ENCODE data around the gene KCNAB1.

The KCNAB1 gene

DNA sequence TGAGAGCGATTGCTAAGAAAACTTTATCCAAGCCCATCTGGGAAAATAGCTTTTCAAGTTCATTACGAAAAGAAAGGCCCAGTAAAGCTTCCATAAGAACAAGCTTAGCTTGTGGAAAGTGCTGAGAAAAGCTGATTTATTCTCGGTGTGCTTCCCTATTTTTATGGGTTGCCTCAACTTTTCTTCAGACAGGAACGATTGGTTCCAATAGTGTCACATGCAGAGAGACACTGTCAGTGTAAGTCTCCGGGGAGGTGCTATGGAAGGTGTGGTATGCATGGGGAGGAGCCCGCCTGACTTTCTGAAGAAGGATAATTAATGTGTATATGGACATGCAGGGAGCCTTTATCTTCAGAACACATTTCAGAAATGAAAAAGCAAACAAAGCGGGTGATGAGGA lies 257.3 kb downstream of the KCNAB1 start:
- DNase-seq: no peak

DNA sequence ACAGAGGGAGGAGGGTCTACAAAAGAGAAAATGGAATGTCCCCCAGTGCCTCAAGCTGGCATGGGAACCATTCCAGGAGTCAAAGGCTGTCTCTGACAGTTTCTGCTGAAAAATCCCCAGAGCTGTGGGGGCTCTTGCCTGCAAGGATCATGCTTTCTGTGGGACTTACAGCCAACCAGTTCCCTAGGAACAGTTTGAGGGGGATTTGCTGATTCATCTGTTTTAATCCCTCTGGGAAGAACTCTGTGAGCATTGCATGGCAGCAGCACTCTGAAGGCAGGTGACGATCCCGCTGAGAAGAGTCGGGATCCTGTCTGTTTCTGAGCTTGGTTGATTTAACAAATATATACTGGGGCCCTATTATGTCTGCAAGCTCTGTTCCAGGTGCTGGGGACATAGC lies 258.5 kb downstream of the KCNAB1 start:
- no peak for DNase-seq

DNA sequence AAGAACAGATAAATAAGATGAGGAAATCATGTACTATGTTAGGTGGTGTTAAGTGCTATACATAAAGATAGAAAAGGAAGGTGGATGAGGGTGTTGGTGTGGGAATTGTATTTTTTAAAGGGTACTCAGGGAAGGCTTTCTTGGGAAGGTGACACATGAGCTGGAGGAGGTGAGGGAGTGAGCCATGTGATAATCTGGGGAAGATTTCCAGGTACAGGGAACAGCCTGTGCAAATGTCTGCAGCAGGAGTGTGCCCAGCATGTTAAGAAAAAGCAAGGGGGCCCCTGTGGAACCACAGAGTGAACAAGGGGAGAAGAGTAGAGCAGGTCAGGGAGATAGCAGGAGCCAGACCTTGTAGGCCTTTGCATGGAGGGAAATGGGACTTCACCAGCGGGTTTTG lies 258.9 kb downstream of the KCNAB1 start:
- no peak for DNase-seq

DNA sequence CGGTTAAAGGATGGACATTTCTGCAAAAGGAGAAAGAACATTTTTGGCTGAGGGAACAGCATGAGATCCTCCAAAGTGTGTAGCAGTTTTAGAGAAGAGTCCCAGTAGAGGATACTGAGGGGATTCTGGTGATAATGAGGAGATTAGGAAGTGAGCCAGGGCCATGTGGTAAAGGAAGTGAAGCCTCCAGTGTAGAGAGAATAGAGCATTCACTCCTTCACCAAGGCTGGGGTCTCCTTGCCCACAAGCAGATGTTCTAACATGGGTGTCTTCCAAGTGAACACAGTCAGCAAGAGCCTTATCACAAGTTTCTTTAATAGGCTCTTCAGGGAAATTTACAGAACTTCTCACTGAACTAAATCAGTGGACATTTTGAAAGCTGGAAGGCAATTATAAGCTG lies 260.9 kb downstream of the KCNAB1 start:
- no peak for DNase-seq

DNA sequence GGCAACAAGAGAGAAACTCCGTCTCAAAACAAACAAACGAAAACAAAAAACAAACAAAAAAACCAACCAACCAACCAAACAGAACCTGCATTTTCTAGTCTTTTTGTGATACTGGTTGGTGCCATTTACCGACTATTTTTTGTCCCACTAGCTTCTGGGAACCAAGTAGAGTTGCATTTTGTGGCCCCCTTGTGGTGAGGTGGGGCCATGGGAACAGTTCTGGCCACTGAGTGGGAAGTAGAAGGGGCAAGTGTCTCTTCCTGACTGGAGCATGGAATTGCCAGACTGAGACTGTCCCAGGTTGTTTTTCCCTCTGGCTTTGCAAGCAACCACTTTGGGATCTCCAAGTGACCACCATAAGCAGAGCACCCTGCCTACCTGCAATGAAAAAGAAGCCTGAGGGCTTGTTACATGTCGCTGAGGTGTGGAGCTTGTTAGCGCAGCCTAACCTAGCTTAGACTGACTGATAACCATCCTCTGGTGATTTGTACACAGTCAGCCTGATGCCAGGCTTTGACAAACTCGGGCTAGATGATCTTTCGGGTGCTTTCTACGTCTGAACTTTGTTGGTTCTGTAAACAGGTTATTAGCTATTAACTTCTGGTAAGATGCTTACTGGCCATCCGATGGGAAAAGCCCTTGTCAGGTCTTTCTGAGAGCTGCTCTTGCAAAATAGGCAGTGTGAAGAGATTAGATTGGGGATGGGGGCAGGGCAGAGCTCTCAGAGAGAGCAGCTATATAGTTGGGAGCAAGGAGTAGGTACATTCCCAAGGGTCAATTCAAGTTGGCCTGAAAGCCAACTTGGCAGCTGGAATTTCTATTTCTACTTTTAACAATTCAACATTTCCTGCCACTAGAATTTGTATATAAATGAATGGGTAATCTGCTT lies 262.3 kb downstream of the KCNAB1 start:
- no peak for DNase-seq

DNA sequence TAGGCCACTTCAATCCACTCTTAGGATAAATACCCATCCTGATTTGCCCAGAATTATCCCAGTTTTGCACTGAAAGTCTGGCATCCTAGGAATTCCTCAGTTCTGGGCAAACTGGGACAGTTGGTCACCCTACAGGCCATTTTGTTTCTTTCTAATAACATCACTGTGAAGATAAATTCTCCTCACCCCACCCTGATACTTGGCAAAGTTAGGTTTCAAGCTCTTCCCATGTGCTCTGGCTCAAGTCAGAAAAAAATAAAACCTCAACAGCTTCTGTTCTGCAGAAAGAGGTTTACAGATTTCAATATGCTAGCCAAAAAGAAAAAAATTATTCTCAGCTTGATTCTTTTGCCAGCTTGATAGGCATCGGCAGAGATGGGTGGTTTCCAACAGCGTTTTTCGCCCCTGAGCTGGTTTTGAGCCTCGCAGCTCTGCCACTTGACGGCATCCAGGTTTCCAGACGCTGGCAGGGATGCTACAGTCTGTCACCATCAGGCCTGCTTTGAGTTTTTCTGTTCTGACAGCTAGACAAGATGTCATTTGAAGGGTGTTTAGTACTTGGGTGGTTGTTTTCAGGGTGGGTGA lies 263.2 kb downstream of the KCNAB1 start:
- no peak for DNase-seq

DNA sequence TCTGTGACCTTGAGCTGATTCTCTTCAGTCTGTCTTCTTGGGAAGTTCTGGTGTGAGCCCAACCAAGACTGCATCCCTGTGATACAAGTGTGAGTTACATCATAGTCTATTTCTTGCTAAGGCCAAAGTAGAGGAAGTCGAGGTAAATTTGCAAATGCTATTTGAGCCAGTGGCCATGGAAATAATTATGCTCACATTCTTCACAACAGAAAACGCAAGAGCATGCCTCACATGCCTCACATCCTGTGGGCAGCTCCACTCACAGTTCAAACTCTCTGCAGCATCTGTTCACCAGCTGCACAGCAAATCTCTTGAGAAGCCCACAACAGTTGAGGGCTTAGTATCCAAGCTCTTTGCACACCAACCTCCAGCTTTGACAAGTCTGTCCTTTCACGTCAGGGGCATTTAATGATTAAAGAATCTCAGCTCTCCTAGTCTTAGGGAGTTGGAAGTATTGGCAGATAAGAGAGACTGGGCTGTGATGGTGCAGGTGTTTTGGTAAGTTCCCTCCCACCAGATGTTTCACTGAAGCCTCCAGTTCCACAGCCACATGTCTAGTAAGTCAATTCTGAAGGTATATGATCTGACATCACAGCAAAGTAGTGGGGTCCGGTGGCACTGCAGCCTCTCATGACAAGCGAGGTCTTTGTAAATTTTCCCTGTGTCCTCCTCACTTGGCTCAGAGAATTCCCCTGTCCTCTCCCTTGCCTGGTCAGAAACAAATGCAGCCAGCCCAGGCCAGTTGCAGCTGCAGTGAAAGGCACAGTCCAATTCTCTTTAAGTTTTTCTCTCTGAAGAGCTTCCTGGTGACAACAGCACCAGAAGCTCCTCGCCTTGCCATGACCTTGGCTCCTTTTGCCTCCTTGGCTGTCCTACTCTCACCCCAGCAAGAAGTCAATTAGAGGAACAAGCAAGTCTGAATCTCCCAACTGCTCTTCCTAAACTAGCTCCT lies 268.4 kb downstream of the KCNAB1 start:
- DNase-seq: no peak

DNA sequence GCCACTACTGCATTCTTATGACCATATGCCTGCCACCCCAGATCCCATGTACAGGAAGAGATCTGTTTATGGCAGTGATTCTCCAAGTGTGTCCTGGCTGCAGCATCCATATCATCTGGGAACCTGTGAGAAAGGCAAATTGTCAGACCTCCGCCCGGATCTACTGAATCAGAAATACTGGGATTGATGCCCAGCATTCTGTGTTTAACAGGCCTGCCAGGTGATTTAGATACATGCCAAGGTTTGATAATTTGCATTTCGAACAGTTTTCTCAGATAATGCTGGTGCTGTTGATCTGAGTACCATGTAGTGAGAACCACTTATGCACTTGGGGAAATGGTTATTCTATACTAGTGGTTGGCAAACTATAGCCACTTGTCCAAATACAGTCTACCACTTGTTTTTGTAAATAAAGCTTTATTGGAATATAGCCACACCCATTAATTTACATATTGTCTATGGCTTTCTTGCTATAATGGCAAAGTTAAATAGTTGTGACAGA lies 269.1 kb downstream of the KCNAB1 start:
- no peak for DNase-seq

DNA sequence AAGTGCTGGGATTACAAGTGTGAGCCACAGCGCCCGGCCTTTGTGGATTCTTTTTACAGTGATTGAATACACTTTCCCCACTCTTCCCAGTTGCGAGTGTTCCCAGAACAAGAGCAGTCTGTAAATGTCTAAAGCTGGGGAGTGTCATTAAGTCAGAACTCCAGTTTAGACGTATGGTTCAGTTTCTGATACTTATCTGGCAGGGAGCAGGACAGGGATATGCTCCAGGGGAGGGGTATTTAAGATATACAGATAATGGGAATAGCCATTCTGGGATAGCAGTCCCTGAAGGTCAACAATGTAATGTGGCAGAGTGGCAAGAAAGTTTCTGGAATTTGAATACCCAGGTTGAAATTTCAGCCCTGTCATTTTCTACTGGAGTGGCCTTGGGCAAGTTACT lies 270.5 kb downstream of the KCNAB1 start:
- no peak for DNase-seq

DNA sequence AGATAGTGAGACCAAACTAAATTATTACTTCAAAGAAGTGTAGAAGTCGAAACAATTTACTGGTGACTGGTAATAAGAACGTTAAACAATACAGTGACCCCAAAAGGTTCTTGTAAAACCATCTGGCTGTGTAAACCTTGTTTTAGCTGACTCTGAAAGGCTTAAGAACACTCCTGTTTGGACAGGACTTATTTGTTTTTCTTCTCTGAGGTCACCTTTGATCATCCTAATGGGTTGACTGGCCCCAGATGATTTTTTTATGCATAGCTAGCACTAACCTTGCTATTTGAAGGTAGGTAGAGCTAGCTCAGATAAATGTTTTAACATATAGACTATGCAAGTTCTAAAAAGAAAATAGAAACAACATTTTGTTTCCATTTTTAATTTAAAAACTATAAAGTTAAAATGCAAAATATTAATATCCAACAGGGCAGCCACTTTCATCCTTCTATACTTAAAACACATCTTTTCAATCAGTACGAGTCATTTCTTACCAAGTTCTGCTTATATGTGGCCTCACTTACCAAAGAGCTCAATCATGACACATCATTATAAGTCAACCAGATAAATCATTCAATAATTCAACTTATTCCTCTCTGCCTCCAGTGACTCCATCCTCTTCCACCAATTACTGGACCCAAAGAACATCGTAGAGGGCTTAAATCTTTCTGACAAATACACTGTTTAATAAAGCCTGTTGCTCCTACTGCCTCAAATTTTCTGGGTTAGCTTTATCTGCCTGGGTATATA lies 275.8 kb downstream of the KCNAB1 start:
- DNase-seq: no peak

DNA sequence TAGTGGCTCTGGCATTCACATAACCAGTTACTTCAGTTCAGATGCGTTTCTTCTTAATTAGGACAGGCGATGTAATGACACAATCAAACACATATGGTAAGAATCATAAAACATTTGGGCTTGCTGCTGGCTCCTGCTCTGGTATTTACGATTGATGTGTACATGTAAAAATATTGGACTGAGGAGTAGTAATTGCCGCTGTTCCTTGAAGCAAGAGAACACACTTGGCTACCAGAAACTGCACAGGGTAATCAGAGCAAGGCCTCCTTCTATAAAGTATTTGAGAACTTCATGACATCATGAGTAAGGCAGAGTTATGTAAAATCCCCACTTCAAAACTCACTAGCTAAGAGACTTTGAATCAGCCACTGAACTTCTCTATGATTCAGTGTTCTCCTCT lies 276.5 kb downstream of the KCNAB1 start:
- no peak for DNase-seq

DNA sequence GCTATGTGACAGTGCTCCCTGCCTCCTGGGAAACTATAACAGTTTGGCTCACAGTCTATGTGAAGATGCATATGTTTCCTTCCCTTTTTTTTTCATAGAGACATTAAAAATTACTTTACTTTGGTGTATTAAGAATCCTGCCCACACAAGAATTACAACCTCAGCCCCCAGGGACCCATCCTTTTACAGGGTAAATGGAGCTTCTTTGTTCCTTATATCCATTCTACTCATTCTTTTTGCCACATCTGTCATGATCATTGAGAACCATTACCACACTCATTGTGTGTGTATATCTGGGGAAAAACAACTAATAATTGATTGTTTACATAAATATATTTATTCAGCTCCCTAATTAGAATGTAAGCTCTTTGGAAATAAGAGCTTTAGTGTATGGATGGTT lies 277.2 kb downstream of the KCNAB1 start:
- no peak for DNase-seq

DNA sequence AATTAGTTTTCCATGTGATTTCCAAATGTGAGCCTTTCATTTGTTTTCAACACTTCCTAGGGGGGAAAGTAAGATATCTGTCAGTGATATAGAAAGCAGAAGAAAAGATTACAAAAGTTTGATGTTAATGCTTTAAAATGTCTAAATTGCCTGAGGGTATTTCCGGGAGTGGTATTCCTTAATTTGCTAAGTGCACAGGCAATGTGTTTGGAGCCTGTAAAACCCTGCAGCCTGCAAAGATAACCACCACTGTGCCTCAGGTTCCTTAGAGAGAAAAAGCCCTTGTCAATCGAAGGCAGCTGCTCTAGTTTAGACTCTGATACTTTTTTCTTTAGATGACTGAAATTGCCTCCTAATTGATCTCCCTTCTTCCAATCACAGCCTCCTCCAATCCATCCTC lies 279.7 kb downstream of the KCNAB1 start:
- no peak for DNase-seq

DNA sequence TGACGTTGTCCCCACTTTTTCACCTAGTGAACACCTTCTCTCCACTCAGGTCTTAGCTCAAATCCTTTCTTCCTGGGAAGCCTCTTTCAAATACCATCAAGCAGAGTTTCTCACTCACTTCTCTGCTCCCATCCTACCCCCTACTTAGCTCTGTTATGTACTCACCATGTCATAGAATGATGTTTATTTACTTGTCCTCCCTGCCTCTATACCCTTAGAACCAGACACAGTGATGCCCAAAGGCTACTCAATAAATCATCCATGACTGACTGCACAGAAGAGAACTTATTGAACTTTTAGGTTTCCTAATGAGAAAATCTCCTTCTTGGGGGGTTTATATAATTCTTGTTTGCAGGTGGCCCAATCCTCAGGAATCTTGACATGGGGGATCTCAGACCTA lies 280.4 kb downstream of the KCNAB1 start:
- no peak for DNase-seq

DNA sequence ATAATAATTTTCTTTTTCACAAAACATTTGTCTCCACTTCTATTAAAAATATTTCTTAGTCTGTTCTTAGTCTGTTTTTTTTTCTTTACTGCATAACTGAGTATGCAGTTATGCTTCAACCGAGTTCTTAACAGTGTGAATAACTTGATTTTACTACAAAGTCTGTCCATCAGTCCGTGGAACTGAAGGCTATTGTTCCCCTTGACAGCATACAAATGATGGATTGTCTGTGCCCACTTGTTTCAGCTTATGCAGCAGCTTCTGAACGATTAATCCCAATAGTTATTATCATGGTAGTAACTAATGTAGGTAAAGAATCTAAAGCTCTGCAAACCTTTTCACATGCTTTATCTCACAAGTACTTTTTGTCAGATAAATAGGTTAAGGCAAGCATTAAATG lies 283.8 kb downstream of the KCNAB1 start:
- DNase-seq: no peak

DNA sequence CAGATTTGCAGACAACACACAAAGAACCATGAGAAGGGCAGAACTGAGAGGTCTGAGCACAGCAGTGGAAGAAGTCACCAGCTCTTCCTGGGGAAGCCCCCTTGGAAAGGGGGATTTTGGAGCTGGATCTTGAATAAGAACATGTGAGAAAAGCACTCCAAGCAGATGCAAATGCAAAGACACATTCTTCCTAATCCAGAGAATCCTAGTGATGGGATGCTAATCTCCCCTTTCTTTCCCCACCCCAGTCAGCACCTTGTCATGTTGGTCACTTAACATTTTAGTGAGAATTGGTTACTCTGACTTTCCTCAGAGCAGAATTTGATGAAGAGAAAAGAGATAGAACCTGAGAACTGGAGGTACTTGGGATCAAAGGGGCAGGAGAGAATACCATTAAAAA lies 286.0 kb downstream of the KCNAB1 start:
- no peak for DNase-seq

DNA sequence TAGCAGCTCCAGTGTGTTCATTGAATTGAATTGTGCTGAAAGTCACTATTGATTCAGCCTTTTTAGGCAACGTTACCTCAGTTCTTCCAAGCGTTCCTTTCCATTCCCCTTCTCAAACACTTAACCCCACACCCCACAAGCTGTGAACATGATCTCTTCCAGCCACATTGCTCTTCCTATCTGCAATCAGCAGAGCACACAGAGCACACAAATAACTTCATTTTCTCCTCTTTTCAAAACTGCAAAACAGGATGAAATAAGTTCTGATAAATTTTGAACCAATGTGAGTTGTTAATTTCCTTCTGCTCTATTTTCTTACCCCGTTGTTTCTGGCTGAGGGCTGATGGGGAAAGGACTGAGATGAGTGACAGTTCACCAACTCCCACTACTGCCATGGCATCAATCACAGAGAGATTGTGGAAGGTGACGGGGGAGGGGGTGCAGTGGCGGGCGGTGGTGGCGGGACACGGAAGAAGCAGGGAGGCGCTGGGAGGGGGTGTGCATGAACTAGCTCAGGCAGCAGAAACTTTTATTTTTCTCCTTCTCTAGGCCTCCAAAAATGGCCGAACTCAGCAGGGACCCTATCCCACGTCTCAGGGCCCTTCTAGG lies 287.3 kb downstream of the KCNAB1 start:
- no peak for DNase-seq

DNA sequence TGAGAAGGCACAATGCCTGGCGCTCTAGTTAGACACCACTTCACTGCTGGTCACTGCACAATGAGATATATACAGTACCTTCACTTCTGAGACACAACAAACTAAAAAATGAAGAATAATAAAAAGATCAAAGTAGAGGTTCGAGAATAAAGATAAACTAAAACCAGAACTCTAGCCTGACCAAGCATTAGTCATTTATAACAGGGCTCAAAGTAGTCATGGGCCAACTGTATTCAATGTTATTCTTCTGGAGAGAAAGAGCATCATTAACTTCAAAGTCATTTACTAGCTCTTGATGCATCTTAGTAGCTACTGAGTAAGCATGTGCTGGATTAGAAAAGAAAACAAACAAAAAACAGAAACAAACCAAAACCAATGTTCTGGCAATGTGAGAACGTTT lies 289.3 kb downstream of the KCNAB1 start:
- no peak for DNase-seq

DNA sequence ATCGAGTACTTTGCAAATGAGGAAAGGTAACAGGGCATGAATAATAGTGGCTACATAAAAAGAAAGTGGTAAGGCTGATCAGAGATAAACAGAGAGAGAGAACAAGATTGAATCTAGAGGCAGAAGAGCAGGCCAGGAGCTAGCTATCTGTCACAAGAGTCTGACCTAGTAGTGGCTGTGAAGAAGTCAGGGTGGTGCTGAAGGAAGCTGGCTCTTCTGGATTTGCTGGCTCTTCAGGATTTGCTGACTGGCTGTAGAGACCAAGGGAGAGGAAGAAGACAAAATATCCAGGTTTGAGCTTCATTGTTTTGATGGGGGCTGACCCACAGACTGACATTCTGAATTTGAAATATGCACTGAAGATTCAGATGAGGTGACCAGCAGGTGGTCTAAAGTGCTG lies 292.2 kb downstream of the KCNAB1 start:
- DNase-seq: no peak

DNA sequence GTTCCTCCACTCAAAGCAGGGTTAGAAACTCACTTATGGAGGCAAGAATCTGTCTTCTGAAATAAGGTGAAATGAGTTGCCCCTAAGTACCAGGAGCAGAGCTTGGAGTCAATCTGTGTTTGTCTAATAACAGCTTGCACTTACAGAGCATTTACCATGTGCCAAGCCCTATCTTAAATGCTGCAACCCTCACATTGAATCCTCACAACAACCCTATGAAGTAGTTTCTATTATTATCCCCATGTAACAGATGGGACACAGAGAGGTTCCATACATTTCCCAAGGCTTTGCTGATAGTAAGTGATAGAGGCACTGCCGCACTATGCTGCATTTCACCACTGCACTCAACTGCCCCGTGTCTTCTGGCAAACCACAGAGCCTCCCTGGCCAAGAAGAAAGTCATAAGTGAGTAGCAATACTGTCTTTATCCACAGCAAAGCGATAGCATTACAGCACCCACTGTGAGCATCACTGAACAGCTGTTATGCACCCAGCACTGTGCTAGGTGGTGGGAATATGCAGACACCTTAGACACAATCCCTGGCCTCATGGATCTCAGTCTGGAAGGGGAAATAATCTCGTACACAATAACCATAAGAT lies 293.0 kb downstream of the KCNAB1 start:
- DNase-seq: no peak

DNA sequence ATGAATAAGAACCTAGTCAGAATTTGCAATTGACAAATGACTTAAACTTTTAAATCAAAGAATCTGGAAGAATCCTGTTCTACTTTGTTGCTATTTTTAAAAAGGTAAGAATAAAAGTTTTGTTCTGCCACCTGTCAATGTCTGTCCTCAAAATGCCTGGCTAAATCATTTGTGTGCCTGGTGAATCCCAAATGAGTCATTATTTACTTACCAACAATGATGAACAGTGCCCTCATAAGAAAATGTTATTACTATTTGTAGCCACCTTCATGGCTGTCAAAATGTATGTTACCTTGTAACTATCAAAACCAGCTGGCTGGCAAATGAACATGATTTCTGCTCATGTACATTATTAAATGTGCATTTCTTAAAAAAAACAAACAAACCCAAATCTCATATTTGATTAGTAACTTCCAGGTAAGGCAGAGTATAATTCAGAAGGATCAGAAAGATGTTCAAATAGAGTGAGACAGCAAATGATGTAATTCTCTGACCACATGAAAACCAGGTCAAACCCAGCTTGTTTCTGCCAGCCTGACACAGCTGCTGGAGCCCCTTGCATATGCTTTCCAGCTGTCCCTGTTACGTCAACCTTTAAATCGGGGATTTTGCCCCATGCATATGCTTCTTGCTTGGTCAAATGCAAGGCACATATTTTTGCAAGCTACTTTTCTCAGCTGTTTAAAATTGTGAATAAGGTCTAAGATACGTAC lies 296.6 kb downstream of the KCNAB1 start:
- no peak for DNase-seq
